ENCODE data around the gene RPS6KB2. TPM values are rescaled to one million over a fixed set of nuclear protein-coding genes. Genes with fewer than 3 reads are reported as not detected.

RPS6KB2 gene
- total and polyA plus RNA-seq, 9 of the 15 experiments (the other 6 are each of a cell fraction or from before 2014, with no cell fraction given), result 0.42 to 122 (median 82.6) TPM

DNA sequence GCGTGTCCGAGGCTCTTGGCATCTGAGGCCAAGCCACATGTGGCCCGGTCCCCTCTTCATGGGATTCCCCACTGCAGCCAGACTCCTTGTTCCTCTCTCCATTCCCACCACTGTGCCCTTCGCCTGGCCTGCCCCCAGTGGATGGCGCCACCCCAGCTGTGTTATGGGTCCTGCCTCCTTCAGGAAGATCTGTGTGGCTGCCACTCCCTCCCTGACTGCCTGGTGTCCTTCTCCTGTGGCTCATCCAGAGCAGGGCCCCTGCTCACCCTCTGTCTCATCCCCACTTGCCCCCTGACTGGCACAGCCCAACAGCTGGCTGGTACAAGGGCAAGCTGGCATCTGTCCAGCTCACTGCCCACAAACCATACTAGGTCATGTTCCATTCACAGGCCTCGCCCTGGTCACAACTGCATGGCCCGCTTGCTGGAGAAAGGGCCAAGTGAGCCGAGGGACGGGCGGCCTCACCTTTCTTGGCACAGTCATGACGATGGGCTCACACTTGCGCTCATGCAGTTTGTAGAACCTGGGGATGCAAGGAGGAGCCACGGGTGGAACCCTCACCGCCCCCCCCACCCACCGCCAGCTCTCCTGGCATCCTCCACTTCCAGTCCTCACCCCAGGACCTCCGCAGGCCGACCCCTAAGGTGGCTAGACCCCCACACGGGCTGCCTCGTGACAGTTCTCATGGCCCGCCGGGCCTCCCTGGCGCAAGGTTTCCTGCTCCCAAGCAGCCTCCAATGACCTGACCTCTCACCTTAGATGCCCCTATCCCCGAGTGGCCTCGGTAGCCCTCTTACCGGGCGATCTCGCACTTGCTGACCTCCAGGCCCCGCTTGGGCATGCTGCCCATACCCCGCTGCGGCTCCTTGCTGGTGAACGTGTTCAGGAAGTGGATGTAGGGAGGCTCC, 11.3 kb downstream of the RPS6KB2 start:
- no peak overlapping the region for H3K4me3 ChIP-seq
- TF ChIP-seq, protein P1, sequence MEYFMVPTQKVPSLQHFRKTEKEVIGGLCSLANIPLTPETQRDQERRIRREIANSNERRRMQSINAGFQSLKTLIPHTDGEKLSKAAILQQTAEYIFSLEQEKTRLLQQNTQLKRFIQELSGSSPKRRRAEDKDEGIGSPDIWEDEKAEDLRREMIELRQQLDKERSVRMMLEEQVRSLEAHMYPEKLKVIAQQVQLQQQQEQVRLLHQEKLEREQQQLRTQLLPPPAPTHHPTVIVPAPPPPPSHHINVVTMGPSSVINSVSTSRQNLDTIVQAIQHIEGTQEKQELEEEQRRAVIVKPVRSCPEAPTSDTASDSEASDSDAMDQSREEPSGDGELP (CRISPR knock-in tag; IDR thresholded peaks at IDR 0.05; ENCODE audit: borderline replicate concordance), result 0 out of 2 replicates have a peak, but pooled peaks have one; percentile 13
- TF ChIP-seq RAD21 (CRISPR knock-in tag; conservative IDR thresholded peaks at IDR 0.05 in 1 of 2, IDR thresholded peaks at IDR 0.05 in 1 of 2) (peak in 1 of 2 experiments; percentile 31; a peak in 1 of 4 replicates), OTX1 (CRISPR knock-in tag; IDR thresholded peaks at IDR 0.05) (no peak), NCOA4 (IDR thresholded peaks at IDR 0.05; ENCODE audit: partially characterized antibody) (no peak), HEY1 (CRISPR knock-in tag; IDR thresholded peaks at IDR 0.05; ENCODE audit: borderline replicate concordance) (no peak), SRSF1 (IDR thresholded peaks at IDR 0.05; ENCODE audit: low read depth, low read length) (no peak), SMAD1 (IDR thresholded peaks at IDR 0.05; ENCODE audit: low read depth, low read length, partially characterized antibody) (no peak), FOXJ3 (CRISPR knock-in tag; IDR thresholded peaks at IDR 0.05) (no peak), CBX1 (IDR thresholded peaks at IDR 0.05; ENCODE audit: low read depth) (0 out of 2 replicates have a peak, but pooled peaks have one; percentile 7), SMAD3 (CRISPR knock-in tag; conservative IDR thresholded peaks at IDR 0.05) (no peak)
- TF ChIP-seq, protein P2, sequence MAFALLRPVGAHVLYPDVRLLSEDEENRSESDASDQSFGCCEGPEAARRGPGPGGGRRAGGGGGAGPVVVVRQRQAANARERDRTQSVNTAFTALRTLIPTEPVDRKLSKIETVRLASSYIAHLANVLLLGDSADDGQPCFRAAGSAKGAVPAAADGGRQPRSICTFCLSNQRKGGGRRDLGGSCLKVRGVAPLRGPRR (CRISPR knock-in tag; IDR thresholded peaks at IDR 0.05), result no peak
- TF ChIP-seq, protein P3, sequence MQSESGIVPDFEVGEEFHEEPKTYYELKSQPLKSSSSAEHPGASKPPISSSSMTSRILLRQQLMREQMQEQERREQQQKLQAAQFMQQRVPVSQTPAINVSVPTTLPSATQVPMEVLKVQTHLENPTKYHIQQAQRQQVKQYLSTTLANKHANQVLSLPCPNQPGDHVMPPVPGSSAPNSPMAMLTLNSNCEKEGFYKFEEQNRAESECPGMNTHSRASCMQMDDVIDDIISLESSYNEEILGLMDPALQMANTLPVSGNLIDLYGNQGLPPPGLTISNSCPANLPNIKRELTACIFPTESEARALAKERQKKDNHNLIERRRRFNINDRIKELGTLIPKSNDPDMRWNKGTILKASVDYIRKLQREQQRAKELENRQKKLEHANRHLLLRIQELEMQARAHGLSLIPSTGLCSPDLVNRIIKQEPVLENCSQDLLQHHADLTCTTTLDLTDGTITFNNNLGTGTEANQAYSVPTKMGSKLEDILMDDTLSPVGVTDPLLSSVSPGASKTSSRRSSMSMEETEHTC (IDR thresholded peaks at IDR 0.05), result no peak
- TF ChIP-seq, protein P4, sequence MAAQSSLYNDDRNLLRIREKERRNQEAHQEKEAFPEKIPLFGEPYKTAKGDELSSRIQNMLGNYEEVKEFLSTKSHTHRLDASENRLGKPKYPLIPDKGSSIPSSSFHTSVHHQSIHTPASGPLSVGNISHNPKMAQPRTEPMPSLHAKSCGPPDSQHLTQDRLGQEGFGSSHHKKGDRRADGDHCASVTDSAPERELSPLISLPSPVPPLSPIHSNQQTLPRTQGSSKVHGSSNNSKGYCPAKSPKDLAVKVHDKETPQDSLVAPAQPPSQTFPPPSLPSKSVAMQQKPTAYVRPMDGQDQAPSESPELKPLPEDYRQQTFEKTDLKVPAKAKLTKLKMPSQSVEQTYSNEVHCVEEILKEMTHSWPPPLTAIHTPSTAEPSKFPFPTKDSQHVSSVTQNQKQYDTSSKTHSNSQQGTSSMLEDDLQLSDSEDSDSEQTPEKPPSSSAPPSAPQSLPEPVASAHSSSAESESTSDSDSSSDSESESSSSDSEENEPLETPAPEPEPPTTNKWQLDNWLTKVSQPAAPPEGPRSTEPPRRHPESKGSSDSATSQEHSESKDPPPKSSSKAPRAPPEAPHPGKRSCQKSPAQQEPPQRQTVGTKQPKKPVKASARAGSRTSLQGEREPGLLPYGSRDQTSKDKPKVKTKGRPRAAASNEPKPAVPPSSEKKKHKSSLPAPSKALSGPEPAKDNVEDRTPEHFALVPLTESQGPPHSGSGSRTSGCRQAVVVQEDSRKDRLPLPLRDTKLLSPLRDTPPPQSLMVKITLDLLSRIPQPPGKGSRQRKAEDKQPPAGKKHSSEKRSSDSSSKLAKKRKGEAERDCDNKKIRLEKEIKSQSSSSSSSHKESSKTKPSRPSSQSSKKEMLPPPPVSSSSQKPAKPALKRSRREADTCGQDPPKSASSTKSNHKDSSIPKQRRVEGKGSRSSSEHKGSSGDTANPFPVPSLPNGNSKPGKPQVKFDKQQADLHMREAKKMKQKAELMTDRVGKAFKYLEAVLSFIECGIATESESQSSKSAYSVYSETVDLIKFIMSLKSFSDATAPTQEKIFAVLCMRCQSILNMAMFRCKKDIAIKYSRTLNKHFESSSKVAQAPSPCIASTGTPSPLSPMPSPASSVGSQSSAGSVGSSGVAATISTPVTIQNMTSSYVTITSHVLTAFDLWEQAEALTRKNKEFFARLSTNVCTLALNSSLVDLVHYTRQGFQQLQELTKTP (IDR thresholded peaks at IDR 0.05; ENCODE audit: low read depth in 1 of 2, partially characterized antibody in 2 of 2), result no peak

More for the DNA sequence above, 11.3 kb downstream of the RPS6KB2 start:
- CTCF ChIA-PET (ENCODE audit: low intra/inter-chr PET ratio), result no interaction called here
- H3K79me2 ChIP-seq (ENCODE audit: control insufficient read depth, insufficient read depth, low read length), result peaks cover 8% of the 10 kb centered on the region
- H4K20me1 ChIP-seq (replicated peaks; ENCODE audit: control insufficient read depth, insufficient read depth, low read length), result no peaks in the 10 kb centered on the region
- H3K4me2 ChIP-seq (ENCODE audit: insufficient read depth, low read length), result no peak overlapping the region
- ATAC-seq, result no peak
- H3K9me3 ChIP-seq (replicated peaks; ENCODE audit: control insufficient read depth, insufficient read depth, low read depth, low read length), result no peaks in the 10 kb centered on the region
- DNase-seq (ENCODE audit: extremely low read depth in 1 of 4, low spot score in 3 of 4), result no peak
- 87% methylated on average over 22 of the region's 31 CpGs for WGBS (ENCODE audit: insufficient coverage, low coverage, missing lambda C conversion rate)
- no peak for FAIRE-seq
- 0 out of 3 replicates have a peak overlapping the region, but pooled peaks have one; percentile 28 for H3K27ac ChIP-seq (ENCODE audit: extremely low read depth, low read depth, low read length)
- peaks cover 68% of the 10 kb centered on the region; the same call in 2 of the 3 replicates for H3K36me3 ChIP-seq (ENCODE audit: control insufficient read depth, insufficient read depth, low read length)
- no peak overlapping the region for H2AFZ ChIP-seq (ENCODE audit: low read depth, low read length)
- H3K9ac ChIP-seq (ENCODE audit: insufficient read depth in 1 of 2, low read depth in 2 of 2, low read length in 2 of 2), result peak overlapping the region in 1 of 2 experiments; percentile 73; a peak in 1 of 4 replicates
- intact Hi-C loops (cut with micrococcal nuclease), result no loop called here
- peaks cover 4% of the 10 kb centered on the region for H3K9me1 ChIP-seq (ENCODE audit: control insufficient read depth, insufficient read depth, low read length)
- in situ Hi-C loops (cut with MboI), result no loop called here
- H3K4me1 ChIP-seq (replicated peaks in 1 of 2; ENCODE audit: control insufficient read depth in 2 of 2, insufficient read depth in 2 of 2, low read length in 2 of 2), result peaks cover 18 to 91% of the 10 kb centered on the region in 2 experiments
- no peaks in the 10 kb centered on the region for H3K27me3 ChIP-seq (ENCODE audit: control insufficient read depth in 2 of 2, insufficient read depth in 2 of 2, low read length in 2 of 2)
- POLR2A ChIA-PET, result interaction anchor here (0.5 to 3.0 kb wide), 10 partner anchors 8 to 512 kb away, joined by 3 to 21 read pairs (median 3); partner anchors contain the start of gene RPS6KB2
- no TSS peak for BruUV-seq (replicated peaks)

All from K562 (cell line).